Suprapubic skin (tissue), 3 donors: Measurements from ENCODE around the gene TGFB1.

ENCODE experiments used
- CTCF ChIP-seq, 2 donors: fragments of 200-600 bp in 1 of 2; fragments of 450-650 bp in 1 of 2; sonication (generic) in 1 of 2; IDR thresholded peaks; one replicate each; pipeline ENCODE4 v1.5.1; 2016 to 2019; ENCODE audit warnings: antibody characterized with exemption in 2 of 2, mild to moderate bottlenecking in 1 of 2, moderate library complexity in 1 of 2
- POLR2A ChIP-seq, 2 donors: fragments of 450-650 bp; IDR thresholded peaks; one replicate each; pipeline ENCODE4 v1.6.1; 2017; ENCODE audit warnings: antibody characterized with exemption in 2 of 2, mild to moderate bottlenecking in 2 of 2, moderate library complexity in 2 of 2

GRCh38 chr19:41318696-41319499 lies 34.8 kb downstream of the TGFB1 start:
- TF ChIP-seq CTCF (IDR thresholded peaks at IDR 0.05) (no peak), POLR2A (IDR thresholded peaks at IDR 0.05) (no peak)
